HG03097 (cell line): Measurements from ENCODE around the gene ITIH5.

Experiments used
- ATAC-seq: cut with Tn5 transposase; IDR thresholded peaks from one replicate; pipeline ENCODE4 v1.9.1; 2021; ENCODE audit not compliant: unreplicated experiment, low FRiP score

ITIH5 gene

DNA sequence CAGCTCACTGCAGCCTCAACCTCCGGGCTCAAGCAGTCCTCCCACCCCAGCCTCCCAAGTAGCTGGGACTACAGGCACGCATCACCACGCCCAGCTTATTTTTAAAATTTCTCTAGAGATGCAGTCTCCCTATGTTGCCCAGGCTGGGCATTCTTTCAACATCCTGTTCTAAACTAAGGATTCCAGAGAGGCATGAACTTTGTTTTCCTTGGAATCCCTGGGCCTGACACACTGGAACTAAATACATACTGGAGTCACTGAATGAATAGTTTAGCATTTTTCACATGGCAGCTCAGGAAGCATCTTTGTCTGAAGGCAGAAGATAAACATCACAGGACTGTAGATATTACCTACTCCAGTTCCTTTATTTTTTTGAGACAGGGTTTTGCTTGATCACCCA lies 108.7 kb downstream of the ITIH5 start:
- no peak for ATAC-seq

DNA sequence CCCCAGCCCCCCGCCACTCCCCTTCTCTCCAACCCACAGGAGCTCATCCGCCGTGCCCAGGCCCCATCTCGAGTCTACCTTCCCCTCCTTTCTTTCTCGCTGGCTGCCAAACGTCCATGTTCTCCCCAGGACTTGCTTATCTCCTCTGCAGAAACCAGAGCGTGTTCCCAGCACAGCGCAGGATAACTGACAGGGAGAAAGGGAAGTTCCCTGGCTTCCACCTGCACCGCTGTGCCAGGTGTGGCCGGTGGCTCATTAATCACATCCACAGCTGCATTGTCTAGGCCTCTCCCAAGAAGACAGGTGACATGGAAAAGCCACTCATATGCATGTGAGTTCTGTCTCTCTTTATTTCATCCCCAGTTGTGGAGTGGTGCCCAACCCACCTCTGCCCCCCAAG lies 113.2 kb downstream of the ITIH5 start:
- ATAC-seq, result no peak

DNA sequence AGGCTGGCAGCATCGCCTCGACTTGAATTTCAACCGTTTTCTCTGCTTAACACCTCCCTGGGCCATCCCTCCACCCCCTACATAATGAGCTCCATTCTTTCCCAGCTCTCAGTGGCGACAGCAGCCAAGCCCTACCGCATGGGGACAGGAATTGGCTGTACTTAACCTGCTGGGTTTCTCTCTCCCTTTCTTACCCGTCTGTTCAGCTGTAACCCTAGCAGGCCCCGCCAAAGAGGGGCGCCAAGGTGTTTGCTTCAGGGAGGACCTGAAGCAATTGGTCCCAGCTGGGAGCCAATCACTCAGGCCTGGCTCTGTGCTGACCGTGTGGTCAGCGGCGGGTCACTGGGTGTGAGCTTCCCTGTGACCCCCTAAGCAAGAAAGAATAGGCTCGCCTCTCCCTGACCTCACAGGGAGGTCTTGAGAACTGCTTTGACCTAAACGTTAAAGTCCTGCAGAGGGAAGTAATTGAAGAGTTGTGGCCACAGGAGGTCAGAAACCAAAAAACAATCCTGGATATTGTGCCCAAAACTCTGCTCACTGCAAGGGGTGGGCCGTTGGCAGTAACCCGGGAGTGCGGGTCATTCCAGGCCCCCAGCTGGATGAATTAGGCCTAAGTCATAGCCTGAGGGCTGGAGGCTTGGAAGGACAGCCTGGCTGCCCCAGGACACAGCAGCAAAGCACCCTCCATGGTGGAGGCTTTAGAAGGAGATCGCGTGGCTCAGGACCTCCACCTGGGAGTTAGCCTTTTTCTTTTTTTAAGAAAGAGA lies 114.6 kb downstream of the ITIH5 start:
- no peak for ATAC-seq

DNA sequence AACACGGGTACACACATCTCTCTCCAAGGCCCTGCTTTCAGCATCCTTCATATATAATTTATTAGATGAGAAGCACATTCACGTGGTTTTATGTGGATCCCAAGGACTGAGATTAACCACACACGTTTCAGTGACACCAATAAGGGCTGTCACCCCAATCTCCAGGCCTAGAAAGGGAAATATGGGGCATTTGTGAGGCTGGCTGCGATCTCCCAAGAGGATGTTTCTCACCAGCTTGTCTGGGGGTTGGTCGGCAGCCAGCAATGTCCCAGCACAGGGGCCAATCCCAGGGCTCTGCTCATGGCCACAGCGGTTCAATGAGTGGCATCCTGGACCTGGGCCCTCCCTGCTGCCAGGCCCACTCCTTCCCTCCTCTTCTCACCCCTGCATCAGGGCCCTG lies 115.5 kb downstream of the ITIH5 start:
- ATAC-seq, result no peak

DNA sequence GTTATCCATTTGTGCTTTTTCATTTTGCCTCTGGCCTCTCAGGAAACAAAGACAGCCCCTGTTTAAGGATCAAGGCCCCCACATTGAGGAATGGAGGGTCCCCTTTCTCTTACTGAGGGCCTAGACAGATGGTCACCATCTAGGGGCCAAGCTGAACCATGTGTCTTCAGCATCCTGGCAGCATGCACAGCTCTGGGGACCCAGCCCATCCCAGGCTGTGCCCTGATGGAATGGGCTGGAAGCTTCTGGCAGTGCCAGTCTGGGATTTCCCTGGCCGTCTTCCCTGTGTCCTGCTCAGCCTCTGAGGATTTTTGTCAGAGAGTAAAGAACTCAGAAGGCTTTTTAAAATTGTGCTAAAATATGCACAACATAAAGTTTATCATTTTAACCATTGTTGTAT lies 116.8 kb downstream of the ITIH5 start:
- ATAC-seq, result no peak

DNA sequence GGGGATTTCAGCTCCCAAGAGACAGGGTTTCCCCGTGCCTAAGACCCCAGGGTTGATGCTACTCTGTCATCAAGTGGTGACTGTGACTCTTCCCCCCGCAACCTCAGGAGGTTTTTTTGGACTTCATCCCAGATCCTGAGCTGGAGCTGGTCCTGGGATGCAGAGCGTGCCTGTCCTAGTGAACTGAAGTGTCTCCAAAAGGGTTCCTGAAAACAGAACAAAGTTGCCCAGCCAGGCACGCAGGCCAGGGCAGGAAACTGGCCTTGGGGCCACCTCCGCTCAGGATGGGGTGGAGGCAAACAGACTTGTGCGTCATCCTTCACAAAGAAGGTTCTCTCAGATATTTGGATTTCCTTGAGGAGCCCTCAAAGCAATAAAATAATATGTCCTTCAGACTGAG lies 118.9 kb downstream of the ITIH5 start:
- no peak for ATAC-seq

DNA sequence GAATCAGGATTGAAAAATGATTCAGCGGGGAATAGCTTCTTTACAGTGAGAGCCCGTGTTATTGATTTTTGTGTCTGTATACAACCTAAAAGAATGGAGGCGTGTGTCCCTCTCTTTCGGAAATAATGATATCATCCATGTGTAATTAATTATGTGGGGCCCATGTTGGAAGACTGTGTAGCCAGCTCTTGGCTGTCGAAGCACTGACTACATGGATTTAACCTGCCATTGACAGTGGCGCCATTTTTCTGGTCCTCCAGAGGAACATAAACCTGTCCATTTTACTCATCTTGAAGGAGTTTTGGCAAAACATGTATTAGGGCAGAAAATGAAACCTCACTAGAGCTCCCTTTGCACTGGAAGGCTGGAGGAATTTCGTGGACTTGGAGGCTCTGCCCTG lies 119.6 kb downstream of the ITIH5 start:
- ATAC-seq, result no peak

DNA sequence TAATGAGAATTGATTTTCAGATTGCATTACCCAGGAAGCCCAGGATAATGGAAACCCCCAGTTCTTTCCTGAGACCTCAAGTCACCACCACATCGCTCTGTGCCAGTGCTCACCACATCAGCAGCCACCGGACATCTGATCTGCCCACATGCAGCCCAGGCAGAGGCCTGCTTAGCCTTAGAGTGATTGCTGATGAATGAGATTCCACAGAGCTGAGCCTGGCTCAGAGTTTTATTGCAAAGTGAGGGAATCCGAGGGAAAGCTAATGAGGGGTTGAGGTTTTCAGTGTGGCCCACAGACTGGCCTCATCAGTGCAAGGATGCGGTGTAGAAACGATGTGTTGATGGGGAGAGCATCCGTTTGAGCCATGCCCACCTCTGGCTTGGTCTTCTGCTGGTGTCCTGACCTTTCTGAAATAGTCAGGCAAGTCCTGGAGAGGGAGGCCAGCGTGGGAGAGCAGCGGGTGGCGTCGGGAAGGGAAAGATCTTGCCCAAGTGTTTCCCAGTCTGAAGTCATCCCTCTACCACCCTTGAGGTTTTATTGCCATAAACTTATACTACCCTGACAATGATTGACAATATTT lies 120.3 kb downstream of the ITIH5 start:
- no peak for ATAC-seq

DNA sequence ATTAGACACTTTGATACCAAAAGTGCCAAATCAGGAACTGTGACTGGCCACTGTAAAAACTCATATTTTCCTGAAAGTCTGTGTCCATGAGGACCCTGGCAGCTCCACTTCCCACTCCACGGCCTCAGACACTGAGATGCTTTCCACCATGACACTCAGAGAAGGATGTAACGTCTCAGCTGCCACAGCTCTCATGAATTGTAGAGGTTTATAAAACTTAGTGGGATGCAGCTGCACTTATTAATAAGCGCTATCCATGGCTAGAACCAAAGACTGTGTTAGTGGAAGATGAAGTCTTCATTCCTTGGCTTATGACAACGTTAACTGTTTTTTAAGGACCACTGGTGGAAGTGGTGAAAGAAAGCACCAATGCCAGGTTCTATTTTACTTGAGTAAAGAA lies 121.0 kb downstream of the ITIH5 start:
- ATAC-seq, result no peak

DNA sequence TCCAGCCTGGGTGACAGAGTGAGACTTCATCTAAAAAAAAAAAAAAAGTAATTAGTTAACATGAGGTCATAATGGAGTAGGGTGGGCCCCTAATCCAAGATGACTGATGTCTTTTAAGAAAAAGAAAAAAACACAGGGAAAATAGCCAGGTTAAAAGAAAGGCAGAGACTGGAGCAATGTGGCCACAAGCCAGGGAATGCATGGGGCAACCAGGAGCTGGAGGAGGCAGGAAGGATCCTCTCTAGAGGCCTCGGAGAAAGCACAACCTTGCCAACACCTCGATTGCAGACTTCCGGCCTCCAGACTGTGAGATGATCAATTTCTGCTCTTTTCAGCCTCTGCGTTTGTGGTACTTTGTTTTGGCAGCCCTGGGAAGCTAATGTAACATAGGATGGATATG lies 121.5 kb downstream of the ITIH5 start:
- no peak for ATAC-seq

DNA sequence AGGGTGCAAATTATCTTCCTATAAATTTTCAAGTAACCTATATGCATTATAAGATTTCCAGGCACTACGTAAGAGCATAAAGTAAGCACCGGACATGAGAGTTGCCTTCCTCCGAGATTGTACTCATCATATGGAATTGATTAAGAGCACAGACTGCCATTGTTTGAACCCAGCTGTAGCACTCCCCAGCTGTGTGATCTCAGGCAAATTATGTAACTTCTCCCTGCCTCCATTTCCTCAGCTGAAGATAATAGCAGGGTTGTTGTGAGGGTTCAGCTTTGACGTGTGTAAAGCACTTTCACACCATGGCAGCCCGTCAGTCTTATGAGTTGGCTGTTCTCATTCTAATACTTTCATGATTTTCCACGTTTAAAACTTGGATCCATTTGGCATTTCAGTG lies 122.6 kb downstream of the ITIH5 start:
- ATAC-seq, result no peak

DNA sequence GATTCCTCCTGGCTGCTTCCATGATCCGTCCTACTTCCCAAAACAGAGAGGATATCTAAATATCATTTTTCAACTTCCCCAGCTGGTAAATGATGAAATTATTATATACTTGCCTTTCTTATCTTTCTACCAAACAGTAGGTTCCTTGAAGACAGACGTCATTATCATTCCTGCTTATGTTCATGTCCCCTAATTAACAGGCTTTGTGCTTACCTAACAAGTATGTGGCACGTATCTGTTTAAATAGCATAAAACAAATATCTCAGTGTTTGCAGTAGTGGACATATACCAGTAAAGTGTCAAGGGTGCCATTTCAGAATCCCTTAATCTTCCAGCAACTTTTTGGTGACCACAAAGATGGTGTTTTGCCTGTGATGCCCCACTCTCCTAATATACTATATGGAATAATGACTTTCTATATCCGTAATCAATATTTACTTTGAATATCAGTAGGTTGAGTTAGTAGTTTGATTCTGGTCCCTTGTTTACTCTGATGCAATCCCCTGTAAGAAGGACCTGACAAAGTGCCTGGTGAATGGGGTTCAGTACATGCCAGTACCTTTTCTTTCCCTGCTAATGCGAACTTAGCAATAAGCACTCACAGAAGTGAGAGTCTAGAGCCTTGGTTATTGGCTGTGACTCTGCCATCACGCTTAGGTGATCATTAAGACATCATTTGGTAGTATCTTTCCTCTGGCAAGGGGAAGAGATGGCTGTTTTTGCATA lies 124.4 kb downstream of the ITIH5 start:
- no peak for ATAC-seq

DNA sequence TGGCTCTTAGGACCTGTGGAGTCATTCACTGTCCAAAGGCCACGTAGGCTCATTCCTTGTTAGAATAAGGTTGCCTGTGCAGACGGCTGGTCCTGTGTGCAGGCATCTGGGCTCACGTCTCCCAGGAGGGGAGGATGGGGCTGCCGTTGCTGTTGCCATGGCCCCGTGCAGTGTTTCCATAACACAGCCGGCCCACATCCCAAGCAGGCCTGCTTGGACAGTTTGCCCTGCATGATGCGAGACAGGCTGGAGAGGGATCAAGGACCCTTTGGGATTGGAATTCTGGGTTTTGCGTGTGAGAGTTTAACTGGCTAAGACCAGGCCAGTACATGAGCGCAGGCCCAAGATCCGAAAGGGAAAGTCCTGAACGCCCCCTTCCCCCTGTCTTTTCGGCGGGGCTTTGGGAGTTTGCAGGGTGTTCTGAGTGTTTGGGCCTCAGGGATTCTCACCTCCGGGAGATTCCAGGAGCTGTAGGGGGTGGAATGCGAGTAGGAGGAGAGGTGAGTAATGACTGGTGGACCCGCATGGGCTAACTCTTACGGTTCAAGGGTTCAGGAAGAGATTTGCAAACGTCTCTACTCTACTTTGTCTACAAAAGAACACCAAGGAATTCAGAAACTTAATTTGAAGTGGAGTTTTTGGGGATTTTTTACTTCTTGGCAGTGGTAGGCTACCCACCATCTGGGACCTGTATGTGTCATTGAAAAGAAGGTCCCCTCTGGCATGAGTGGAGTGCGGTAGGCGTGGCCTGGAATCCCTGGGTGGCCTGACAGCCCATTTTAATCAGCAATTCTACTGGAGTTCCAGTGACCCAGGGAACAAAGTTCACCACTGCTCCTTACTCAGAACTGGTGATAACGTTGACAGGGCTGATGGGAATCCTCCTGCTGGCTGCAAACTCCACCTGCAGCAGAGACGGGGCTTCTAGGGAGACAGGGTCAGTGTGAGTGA lies 125.4 kb downstream of the ITIH5 start:
- ATAC-seq, result no peak

DNA sequence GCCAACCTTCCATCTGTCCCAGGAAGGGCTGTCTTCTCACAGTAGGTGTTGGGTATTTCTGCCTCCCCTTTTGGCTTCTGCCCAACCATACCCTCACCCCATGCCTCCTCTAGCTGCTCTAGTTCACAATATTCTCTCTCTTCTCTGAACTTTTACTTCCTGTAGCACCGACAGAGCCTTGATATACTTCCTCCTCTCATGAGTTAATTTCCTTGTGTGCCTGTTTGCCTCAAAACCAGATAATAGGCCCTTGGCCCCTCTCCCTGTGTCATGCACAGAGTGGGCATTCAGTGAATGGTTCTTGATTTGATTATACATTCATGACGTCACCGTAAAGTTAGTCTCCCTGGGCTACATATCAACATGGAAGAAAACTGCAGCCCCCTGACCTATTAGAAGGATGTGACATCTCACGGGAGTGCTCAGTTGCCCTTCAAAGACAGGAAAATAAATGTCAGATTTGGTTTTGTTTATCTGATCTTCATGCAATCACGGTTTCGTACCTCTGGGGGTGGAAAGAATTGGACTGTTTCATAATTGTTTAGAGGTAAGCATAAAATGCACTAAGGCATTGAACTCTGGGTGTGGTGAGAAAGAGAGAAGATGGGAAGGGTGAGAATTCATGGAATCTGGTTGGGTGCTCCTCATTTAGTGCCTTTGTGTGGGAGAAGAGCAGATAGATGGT lies 127.7 kb downstream of the ITIH5 start:
- ATAC-seq, result no peak

DNA sequence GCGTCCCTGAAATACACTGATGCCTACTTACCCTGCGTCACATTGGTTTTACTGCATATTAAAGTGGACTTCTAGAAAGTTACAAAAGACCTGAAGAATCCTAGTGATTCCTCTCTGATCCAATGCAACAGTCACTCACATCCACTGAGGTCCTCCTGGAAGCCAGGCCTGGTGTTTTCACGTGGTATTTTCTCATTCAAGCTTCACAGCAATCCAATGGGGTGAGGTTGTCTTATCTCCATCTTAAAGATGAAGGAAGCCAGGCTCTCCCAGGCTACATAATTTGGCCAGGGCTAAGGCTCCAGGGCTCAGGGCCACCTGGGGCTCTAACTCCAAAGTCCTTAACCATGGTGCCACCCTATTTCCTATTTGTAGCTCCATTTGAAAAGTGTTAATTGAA lies 129.6 kb downstream of the ITIH5 start:
- ATAC-seq, result no peak

DNA sequence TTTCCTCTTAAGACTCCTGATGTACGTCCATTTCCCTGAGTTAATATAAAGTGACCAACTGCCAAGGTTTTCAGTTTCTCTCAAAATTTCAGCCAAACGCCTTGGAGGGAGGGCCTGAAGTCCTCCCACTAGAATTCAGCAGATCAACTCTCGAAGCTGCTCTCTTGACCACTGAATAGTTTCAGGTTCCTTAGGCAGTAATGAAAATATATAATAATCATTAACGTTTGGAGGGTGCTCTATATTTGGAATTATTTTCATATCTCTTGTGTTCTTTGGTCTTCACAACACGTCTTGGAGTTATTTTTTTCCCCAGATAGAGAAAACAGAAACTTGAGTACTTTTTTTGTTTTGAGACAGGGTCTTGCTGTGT lies 132.3 kb downstream of the ITIH5 start:
- ATAC-seq, result peak; percentile 80

DNA sequence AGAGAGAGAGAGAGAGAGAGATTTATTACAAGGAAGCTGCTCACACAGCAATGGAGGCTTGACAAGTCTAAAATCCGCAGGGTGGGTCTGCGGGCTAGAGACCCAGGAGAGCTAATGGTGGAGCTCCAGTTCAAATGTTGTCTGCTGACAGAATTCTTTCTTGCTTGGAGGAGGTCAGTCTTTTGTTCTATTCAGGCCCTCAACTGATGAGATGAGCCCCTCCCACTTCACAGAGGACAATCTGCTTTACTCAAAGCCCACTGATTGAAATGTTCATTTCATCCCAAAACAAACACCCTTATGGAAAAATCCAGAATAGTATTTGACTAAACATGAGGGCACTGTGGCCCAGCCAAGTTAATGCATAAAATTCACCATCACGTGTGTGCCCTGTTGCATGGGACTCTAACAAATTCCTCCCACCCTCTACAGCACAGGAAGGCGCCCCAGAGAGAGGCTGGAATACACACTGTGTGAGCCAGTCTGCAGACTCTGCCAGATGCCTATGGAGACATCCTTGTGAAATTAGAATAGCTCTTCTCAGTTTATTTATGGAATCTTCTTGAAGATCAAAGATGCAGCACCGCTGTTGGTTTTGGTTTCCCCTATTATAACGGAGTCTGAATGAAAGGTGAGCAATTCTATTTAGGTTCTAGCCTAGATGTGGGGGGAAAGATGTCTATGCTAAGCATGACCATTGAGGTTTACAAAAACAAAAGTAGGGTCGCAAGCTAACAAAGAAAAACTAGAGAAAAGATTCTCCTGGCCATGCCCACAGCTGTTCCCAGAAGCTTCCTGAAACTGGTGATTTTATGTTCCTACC lies 132.9 kb downstream of the ITIH5 start:
- ATAC-seq, result peak; percentile 35

DNA sequence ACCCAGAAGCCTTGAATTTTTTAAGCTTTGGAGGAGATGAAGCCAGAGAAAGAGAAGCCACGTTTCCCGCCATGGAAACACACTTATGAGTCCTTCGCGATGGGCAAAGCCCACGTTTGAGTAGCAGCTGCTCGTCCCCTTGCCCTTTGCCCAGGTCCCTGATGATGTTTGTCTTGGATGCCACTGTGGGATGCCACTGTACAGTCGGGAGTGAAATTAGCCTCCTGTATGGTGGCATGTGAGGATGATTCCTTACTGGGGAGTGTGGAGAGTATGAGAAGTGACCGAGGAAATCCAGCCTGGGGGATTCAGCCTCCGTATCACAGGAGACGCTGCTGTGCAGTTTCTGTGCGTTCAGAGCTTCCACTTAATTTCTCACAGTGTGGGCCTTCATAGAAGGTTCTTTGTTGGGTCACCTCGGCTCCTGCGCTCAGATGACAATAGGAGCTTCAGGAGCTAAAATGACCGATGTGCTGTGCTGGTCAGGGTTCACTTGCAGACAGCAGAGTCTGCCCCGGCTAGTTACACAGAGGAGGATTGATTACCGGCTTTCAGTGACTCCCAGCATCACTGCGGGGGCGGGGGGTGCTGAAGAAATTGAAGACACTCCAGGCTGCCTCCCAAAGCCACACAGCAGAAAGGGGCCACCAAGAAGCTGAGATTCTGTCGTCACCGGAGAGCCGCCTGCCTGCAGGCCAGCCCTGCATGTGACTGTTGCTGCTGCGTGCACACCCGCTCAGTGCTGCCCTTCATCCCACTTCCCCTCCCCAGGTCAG lies 133.9 kb downstream of the ITIH5 start:
- ATAC-seq, result no peak

DNA sequence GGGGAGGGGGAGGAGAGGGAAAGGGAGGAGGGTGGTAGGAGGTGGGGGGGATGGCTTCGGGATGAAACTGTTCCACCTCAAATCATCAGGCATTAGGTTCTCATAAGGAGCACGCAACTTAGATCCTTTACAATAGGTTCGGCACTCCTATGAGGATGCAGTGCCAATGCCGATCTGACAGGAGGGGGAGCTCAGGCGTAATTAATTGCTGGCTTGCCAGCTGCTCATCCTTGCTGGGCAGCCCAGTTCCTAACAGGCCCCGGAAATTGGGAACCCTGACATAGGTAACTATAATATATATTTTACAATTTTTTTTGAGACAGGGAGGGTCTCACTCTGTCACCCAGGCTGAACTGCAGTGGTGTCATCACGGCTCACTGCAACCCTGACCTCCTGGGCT lies 137.1 kb downstream of the ITIH5 start:
- ATAC-seq, result no peak
